HG02973 (cell line): ENCODE data around the gene NUMB.
"Not testable (repeated sequence)": the region's sequence is repeated elsewhere in the genome, so short reads cannot be mapped to it uniquely, and the experiment has no call there.

Source experiments
- ATAC-seq: cut with Tn5 transposase; IDR thresholded peaks from one replicate; pipeline ENCODE4 v1.9.1; 2021; ENCODE audit warnings: moderate library complexity; ENCODE audit not compliant: unreplicated experiment

NUMB gene

DNA sequence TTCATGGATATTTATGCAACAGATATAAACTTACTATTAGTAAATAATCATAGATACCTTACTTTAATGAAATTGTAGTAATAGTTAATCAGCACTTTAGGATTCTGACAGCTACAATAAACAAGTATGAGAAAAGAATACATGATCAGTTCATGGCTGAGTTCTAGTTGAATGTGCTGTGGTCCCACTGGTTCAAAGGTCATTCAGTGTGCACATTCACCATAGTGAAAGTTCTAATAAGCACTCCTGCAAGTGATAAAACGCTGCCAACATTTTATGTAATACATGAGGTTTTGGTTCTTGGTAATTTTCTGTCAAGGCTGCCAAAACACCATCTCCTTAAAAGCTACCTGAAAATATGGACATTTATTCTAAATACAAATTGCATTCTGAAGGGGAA lies 92.6 kb downstream of the NUMB start:
- no peak for ATAC-seq

DNA sequence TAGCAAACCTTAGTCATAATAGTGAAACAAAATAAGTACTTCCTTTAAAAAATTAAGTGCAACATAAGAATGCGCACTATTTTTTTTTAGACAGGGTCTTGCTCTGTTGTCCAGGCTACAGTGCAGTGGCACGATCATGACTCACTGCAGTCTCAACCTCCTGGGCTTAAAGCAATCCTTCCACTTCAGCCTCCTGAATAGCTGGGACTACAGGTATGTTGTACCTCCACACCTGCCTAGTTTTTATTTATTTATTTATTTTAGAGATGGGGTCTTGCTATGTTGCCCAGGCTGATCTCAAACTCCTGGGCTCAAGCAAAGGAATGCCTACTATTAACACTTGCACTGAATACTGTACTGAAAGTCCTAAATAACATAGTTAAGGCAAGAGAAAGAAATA lies 93.8 kb downstream of the NUMB start:
- no peak for ATAC-seq

GRCh38 chr14:73359445-73359844 lies 98.9 kb downstream of the NUMB start:
- no peak for ATAC-seq

DNA sequence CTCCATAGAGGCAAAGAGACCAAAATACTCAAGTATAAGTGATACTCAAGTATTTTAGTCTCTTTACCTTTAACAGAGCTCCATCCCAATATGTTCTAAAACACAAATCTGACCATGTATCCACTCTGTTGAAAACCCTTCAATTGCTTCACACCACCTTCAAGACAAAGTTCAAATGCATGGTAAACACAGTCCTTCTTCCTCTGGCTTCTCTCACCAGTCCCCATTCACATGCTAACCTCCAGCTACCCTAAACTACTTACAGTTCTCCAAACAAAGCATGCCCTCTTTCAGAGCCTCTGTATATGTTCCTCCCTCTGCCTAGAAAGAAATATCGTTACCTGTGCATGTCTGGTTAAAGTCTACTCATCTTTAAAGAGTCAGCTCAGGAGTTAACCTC lies 100.2 kb downstream of the NUMB start:
- no peak for ATAC-seq

- not testable (repeated sequence) for ATAC-seq
These were observed 109.3 kb downstream of the NUMB start for GRCh38 chr14:73349091-73349490.

DNA sequence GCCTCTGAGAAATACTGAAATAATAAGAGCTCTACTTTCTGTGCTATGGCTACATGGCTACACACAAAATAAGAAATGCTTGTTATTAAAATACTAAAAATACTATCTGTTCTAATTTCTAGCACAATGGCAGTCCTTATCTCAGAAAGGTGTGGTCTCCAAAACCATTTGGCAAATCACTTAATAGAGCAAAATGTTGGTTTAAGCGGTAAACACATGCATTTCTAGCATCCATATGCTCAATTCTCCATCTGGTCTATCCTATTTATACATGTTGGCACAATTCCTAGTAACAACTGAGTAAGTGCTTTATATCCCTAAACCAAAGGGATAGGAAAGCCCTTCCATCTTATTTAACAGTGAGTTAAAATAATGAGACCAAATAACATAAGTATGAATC lies 114.0 kb downstream of the NUMB start:
- no peak for ATAC-seq

- ATAC-seq, result no peak
These were observed 115.7 kb downstream of the NUMB start for GRCh38 chr14:73342670-73343069.

DNA sequence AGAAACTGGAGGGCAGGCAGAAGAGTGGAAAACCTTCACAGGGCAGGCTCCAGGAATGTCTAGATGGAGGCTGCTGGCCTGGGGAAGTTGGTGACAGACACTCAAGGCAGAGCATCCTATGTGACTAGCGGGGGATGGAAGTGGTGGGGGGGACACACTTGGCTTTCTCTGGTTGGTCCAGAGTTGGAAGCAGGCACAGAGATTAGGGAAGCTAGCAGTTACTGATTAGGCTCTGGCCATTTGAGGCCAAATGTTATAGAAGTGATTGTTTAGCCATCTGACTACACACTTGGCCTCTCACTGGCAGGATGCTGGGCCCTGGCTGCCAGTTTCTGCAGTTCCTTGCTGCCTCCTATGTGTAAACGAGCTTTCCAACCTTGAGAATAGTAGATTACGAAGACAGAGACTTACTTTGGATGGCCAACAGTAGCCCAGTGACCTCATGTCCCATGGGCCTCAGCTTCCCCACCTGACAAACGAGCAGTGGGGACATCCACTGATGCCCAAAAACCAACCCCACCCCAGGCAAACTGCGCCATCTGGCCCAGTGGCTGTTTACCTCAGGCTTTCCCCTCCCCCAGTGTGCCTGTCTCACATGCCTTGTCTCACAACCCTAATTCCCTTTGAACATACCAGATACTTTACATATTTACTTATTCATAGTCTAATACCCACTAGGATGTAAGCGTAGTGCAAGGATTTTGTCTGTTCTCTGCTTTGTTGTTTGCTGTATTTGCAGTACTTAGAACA lies 118.3 kb downstream of the NUMB start:
- ATAC-seq, result no peak

DNA sequence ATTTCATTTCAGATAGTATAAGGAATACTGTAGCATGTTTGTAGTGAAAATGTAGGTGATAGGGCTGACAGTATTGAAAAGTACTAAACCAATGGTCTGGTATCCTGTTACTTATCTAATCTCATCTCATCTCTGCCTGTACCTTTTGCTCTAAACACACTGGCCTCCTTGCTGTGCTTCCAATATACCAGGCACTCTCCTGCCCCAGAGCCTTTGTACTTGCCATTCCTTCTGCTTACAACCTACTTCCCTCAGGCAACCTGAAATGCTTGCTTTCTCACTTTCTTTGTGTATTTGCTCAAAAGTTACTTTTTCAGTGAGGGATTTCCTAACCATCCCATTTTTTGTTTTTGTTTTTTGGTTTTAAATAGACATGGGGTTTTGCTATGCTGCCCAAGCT lies 119.1 kb downstream of the NUMB start:
- no peak for ATAC-seq

DNA sequence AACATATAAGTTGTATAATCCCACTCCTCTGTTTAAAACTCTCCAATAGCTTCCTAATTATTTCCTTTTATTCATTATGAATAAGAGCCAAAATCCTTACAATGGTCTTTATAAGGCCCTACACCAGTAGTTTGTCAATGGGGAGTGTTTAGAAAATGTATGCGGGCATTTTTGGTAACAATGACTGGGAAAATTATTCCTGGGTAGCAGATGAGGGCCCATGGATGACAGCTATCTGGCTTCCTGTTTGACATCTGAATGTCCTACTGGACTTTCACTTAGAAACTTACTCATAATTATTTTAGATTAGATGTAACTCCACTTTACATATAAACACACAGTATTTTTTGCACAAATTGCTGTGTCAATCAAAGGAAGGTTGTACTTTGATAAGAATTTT lies 119.8 kb downstream of the NUMB start:
- ATAC-seq, result no peak

DNA sequence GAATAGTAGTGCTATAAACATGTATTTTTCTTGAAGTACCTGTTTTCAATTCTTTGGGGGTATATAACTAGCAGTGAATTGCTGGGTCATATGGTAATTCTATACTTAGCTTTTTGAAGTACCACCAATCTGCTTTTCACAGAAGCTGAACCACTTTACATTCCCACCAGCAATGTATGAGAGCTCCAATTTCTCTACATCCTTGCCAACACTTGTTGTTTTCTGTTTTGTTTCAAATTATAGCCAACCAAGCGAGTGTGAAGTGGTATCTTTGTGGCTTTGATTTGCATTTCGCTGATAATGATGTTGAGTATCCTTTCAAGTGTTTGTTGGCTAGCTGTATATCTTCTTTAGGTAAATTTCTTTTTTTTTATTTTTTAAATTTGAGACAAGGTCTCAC lies 125.3 kb downstream of the NUMB start:
- no peak for ATAC-seq

- ATAC-seq, result no peak
These were observed 132.6 kb downstream of the NUMB start for GRCh38 chr14:73325630-73326299.

DNA sequence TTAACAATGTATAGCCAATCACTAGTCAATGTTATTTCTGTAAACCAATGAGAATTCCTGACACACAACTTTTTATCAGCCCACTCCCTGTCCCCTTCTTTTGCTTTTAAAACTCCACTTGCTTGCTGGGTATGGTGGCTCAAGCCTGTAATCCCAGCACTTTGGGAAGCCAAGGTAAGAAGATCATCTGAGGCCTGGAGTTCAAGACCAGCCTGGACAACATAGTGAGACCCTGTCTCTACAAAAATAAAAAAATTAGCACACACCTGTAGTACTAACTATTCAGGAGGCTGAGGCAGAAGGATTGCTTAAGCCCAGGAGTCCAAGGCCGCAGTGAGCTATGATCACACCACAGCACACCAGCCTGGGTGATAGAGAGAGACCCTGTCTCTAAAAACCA lies 133.3 kb downstream of the NUMB start:
- ATAC-seq, result no peak

- ATAC-seq, result no peak
These were observed 133.8 kb downstream of the NUMB start for GRCh38 chr14:73324533-73324932.

GRCh38 chr14:73323896-73324399 lies 134.4 kb downstream of the NUMB start:
- no peak for ATAC-seq

GRCh38 chr14:73313151-73313550 lies 145.2 kb downstream of the NUMB start:
- ATAC-seq, result no peak

DNA sequence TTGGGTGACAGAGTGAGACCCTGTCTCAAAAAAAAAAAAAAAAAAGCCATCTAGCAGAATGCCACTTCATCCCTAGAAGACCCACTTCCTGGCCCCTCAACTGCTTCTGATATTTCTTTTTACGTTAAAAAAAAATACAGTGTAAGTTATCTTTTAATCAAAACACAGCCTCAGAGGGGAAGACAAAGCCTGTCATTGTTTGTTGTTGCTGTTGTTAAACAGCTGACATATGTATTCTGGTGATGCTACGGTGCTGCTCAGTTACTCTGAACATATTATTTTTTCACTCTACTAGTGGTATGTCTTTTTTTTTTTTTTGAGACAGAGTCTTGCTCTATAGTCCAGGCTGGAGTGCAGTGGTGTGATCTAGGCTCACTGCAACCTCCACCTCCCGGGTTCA lies 145.7 kb downstream of the NUMB start:
- no peak for ATAC-seq

DNA sequence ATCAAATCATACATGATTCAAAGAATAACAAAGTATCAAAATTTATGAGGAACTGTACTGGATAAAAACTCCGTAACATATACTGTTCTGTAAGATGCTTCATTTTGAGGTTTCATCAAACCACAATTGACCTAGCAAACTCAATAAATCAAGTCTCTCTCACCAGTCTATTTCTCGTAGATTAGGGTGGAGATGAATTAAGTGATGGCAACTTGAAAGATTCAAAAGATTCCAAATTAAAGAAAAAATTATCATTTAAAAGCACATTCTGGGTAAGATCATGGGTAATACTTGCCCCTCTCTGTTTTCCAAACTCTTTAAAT lies 146.7 kb downstream of the NUMB start:
- no peak for ATAC-seq

GRCh38 chr14:73309207-73309606 lies 149.1 kb downstream of the NUMB start:
- ATAC-seq, result not testable (repeated sequence)

DNA sequence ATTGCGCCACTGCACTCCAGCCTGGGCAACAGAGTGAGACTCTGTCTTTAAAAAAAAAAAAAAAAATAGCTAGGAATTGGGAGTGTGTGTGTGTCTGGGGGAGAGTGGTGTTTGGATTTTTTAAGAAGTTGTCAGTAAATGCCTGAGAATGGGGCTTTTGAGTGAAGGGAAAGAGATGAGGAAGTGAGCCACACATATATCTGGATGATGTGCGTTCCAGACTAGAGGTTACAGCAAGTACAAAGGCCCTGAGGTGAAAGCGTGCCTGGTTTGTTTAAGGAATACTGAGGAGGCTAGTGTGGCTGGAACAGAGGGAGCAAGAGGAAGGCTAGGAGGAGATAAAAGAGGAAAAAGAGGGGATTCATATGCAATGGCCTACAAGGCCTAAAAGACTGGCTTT lies 151.1 kb downstream of the NUMB start:
- ATAC-seq, result no peak

- ATAC-seq, result no peak
These were observed 152.8 kb downstream of the NUMB start for GRCh38 chr14:73305499-73305898.

GRCh38 chr14:73295198-73295796 lies 163.0 kb downstream of the NUMB start:
- no peak for ATAC-seq
